ENCODE measurements around the gene TCTN1. TPM values are rescaled to one million over a fixed set of nuclear protein-coding genes. Genes with fewer than 3 reads are reported as not detected.

TCTN1 gene
- total RNA-seq, 1 donor from 2014 or later, result 31.4 TPM

GRCh38 chr12:110666892-110667291, 53.0 kb downstream of the TCTN1 start:
- DNase-seq (ENCODE audit: extremely low spot score in 2 of 2), result no peak
- H3K36me3 ChIP-seq, result peaks cover 0 to 8% of the 10 kb centered on the region in 2 donors
- intact Hi-C loops (cut with DNase I), result no loop called here
- H3K4me1 ChIP-seq, result no peaks in the 10 kb centered on the region
- no peak overlapping the region for H3K27ac ChIP-seq
- peaks cover 8% of the 10 kb centered on the region for H3K9me3 ChIP-seq
- TF ChIP-seq, protein P1, sequence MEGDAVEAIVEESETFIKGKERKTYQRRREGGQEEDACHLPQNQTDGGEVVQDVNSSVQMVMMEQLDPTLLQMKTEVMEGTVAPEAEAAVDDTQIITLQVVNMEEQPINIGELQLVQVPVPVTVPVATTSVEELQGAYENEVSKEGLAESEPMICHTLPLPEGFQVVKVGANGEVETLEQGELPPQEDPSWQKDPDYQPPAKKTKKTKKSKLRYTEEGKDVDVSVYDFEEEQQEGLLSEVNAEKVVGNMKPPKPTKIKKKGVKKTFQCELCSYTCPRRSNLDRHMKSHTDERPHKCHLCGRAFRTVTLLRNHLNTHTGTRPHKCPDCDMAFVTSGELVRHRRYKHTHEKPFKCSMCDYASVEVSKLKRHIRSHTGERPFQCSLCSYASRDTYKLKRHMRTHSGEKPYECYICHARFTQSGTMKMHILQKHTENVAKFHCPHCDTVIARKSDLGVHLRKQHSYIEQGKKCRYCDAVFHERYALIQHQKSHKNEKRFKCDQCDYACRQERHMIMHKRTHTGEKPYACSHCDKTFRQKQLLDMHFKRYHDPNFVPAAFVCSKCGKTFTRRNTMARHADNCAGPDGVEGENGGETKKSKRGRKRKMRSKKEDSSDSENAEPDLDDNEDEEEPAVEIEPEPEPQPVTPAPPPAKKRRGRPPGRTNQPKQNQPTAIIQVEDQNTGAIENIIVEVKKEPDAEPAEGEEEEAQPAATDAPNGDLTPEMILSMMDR (IDR thresholded peaks at IDR 0.05), result no peak
- no peak for TF ChIP-seq POLR2AphosphoS5 (IDR thresholded peaks at IDR 0.05; ENCODE audit: insufficient read depth in 1 of 2, low read depth in 1 of 2)
- TF ChIP-seq POLR2A (IDR thresholded peaks at IDR 0.05), result no peak
- H3K4me3 ChIP-seq, result no peak overlapping the region
- H3K27me3 ChIP-seq, result no peaks in the 10 kb centered on the region

- no peak for TF ChIP-seq POLR2AphosphoS5 (IDR thresholded peaks at IDR 0.05; ENCODE audit: insufficient read depth in 1 of 2, low read depth in 1 of 2)
- TF ChIP-seq, protein P1 (IDR thresholded peaks at IDR 0.05), result no peak
- no peak for TF ChIP-seq POLR2A (IDR thresholded peaks at IDR 0.05)
- intact Hi-C loops (cut with DNase I), result no loop called here
- DNase-seq (ENCODE audit: extremely low spot score in 2 of 2), result no peak
- H3K36me3 ChIP-seq, result peaks cover 0 to 8% of the 10 kb centered on the region in 2 donors
- no peak overlapping the region for H3K27ac ChIP-seq
- H3K27me3 ChIP-seq, result no peaks in the 10 kb centered on the region
- H3K9me3 ChIP-seq, result peaks cover 8% of the 10 kb centered on the region
- no peak overlapping the region for H3K4me3 ChIP-seq
- no peaks in the 10 kb centered on the region for H3K4me1 ChIP-seq
Measured at GRCh38 chr12:110667671-110668070, 53.7 kb downstream of the TCTN1 start.

- no peaks in the 10 kb centered on the region for H3K27me3 ChIP-seq
- no peak overlapping the region for H3K4me3 ChIP-seq
- TF ChIP-seq, protein P1 (IDR thresholded peaks at IDR 0.05), result no peak
- TF ChIP-seq POLR2A (IDR thresholded peaks at IDR 0.05) (no peak), POLR2AphosphoS5 (IDR thresholded peaks at IDR 0.05; ENCODE audit: insufficient read depth in 1 of 2, low read depth in 1 of 2) (no peak)
- intact Hi-C loops (cut with DNase I), result no loop called here
- no peak for DNase-seq (ENCODE audit: extremely low spot score in 2 of 2)
- H3K27ac ChIP-seq, result no peak overlapping the region
- no peaks in the 10 kb centered on the region for H3K4me1 ChIP-seq
- peaks cover 0 to 8% of the 10 kb centered on the region in 2 donors for H3K36me3 ChIP-seq
- H3K9me3 ChIP-seq, result peaks cover 8% of the 10 kb centered on the region
Measured at GRCh38 chr12:110668480-110669192, 54.7 kb downstream of the TCTN1 start.

DNA sequence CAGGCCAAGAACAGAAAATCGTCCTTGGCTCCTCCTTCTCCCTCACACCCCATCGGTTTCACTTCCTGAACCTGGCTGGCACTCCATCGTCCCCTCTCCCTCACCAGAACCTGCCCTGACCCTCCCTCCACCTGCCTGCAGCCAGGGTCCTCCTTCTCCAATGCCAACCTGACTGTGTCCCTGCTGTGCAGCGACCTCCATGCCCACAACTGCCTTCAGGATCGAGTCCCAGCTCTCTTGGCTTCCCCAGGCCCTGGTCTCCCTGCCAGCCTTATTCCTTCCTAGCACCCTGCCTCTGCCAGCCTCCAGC, 55.2 kb downstream of the TCTN1 start:
- peaks cover 0 to 8% of the 10 kb centered on the region in 2 donors for H3K36me3 ChIP-seq
- peaks cover 8% of the 10 kb centered on the region for H3K9me3 ChIP-seq
- H3K27ac ChIP-seq, result no peak overlapping the region
- no peak for DNase-seq (ENCODE audit: extremely low spot score in 2 of 2)
- TF ChIP-seq, protein P1 (IDR thresholded peaks at IDR 0.05), result no peak
- TF ChIP-seq POLR2AphosphoS5 (IDR thresholded peaks at IDR 0.05; ENCODE audit: insufficient read depth in 1 of 2, low read depth in 1 of 2) (no peak), POLR2A (IDR thresholded peaks at IDR 0.05) (no peak)
- no peaks in the 10 kb centered on the region for H3K27me3 ChIP-seq
- intact Hi-C loops (cut with DNase I), result no loop called here
- no peaks in the 10 kb centered on the region for H3K4me1 ChIP-seq
- H3K4me3 ChIP-seq, result no peak overlapping the region

DNA sequence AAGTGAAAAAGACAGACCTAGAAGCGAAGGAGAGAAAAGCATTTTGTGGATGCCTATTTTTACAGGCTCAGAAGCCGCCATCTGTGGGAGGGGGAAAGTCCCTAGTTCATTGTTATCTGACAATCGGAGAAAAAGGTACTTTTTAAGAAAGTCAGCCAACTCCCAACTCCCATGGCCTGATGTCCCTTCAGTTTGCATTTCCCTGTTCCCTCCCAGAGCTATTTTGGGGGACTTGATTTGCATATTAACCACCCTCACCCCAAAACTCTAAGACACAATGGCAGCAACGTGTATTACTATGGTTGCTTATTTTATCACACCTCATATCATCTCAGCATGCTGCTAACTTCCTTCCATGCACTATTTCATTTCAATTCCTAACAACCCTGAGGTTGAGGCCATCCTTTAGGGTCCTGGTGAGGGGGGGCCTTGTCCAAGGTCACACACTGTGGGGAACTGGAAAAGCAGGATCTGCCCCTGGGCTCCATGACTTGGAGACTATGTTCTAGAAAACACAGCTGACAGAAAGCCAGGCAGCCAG, 56.3 kb downstream of the TCTN1 start:
- Histone ChIP-seq H3K4me1 (no peaks in the 10 kb centered on the region), H3K9me3 (peaks cover 5% of the 10 kb centered on the region), H3K27ac (no peak overlapping the region), H3K4me3 (no peak overlapping the region), H3K36me3 (no peaks in the 10 kb centered on the region), H3K27me3 (no peaks in the 10 kb centered on the region)
- intact Hi-C loops (cut with DNase I), result no loop called here
- TF ChIP-seq POLR2A (IDR thresholded peaks at IDR 0.05) (no peak), POLR2AphosphoS5 (IDR thresholded peaks at IDR 0.05; ENCODE audit: insufficient read depth in 1 of 2, low read depth in 1 of 2) (no peak)
- TF ChIP-seq, protein P1 (IDR thresholded peaks at IDR 0.05), result no peak
- no peak for DNase-seq (ENCODE audit: extremely low spot score in 2 of 2)

Data from vagina (tissue), 2 donors.